HG03039 (cell line): ENCODE results near the gene FAM240B.

ENCODE experiments used
- ATAC-seq: cut with Tn5 transposase; IDR thresholded peaks from one replicate; pipeline ENCODE4 v1.9.1; 2021; ENCODE audit warnings: mild to moderate bottlenecking, moderate library complexity; ENCODE audit not compliant: unreplicated experiment

FAM240B gene

GRCh38 chr9:38720083-38720745 lies at the start of gene FAM240B:
FAM240B (minus strand) TSS chr9:38720133; CDS start chr9:38703999, 16,134 bp downstream.
- no peak for ATAC-seq

GRCh38 chr9:38768351-38768761 lies 48.4 kb upstream of the FAM240B start:
- no peak for ATAC-seq

- no peak for ATAC-seq
Measured at GRCh38 chr9:38765101-38765500, 45.2 kb upstream of the FAM240B start.

DNA sequence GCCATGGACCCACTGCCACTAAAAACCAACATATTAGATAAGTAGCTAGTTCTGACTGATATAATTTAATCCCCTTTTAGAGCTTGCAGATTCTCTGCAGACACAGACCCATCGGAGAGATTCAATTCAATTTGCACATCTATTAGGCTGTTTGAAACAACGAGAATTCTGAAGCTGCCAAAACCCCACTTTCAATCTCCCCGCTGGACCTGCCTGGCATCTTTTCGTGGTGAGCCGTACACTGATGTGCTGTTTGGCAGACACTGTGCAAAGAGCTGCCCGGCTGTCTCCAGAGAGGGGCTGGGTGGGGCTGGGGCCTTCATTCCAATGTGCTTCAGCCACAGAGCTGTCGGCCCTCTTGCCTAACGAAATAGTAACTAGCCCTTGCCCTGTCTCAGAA lies 42.1 kb upstream of the FAM240B start:
- ATAC-seq, result no peak

DNA sequence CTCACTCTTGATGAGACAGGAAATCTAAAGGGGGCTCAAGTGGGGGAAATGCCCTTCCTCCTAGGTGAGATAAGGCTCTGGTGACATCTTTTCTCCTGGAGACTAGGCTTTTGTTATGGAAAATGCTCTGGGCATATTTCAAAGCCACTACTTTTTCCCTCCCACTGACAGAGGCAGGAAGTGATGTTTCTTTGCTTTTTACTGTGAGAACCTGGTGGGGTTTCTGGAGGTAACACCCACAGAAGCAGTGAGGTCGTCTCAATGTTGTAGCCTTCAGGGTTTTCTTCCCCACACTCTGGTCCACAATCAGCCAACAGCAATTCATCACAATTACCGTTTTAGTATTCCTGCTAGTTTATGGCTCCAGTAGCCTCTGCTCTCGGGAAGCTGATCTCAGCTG lies 41.4 kb upstream of the FAM240B start:
- no peak for ATAC-seq

- no peak for ATAC-seq
Measured at GRCh38 chr9:38756702-38757101, 36.8 kb upstream of the FAM240B start.

- no peak for ATAC-seq
Measured at GRCh38 chr9:38747941-38748340, 28.0 kb upstream of the FAM240B start.

DNA sequence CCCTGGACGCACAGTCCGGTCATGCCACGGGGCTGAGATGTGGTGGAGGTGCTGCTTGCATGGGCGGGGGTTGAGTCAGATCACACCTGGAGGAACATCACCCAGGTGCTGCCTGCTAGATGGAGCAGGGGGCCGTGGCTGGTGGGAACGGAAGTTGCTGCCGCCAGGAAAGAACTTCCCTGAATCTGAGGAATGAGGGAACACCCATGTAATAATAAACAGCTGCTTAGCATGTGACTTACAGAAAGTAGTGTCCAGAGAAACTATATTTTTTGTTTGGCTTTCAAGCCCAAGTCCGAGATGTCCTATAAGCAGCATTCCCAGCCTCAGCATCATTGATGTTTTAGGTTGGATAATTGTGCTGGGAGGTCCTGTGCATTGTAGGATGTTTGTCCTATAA lies 27.1 kb upstream of the FAM240B start:
- ATAC-seq, result no peak

- ATAC-seq, result no peak
Measured at GRCh38 chr9:38746303-38746702, 26.4 kb upstream of the FAM240B start.

GRCh38 chr9:38744484-38744883 lies 24.6 kb upstream of the FAM240B start:
- ATAC-seq, result no peak

- ATAC-seq, result no peak
Measured at GRCh38 chr9:38737246-38737645, 17.3 kb upstream of the FAM240B start.

DNA sequence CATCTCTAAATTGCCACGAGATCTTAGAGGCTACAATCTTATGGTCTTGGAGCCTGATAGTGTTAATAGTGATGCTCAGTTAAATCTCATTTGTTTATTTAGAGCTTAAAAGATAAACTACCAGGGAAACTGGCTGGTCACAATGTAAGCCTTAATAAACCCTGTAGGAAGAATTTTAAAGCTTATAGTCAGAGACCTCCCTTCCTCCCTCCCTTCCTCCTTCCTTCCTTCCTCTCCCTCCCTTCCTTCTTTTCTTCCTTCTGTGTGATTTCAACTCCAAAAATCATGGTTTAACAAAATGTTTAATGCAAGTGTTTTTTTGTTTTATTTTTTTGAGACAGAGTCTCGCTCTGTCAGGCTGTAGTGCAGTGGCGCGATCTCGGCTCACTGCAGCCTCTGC lies 14.9 kb upstream of the FAM240B start:
- ATAC-seq, result no peak

DNA sequence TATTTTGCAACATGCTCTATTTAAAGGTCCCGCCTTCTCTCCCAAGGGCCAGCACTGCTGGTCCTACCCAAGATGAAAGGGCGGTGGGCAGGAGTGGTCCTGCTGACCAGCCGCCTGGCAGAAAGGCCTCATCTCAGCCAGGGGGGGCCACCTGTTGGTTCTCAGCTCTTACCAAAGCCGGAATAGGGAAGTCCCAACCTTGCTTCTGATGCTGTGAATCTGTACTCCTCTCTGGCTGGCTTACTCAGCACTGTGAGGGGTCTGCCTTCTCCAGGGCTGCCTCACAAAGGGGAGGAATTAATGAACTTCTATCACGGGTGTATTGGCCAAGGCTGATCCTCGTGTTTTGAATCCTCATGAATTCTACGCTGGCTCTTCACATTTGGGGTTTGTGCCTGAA lies 13.6 kb upstream of the FAM240B start:
- no peak for ATAC-seq

- no peak for ATAC-seq
Measured at GRCh38 chr9:38732885-38733284, 13.0 kb upstream of the FAM240B start.

- no peak for ATAC-seq
Measured at GRCh38 chr9:38727497-38728001, 7.6 kb upstream of the FAM240B start.

DNA sequence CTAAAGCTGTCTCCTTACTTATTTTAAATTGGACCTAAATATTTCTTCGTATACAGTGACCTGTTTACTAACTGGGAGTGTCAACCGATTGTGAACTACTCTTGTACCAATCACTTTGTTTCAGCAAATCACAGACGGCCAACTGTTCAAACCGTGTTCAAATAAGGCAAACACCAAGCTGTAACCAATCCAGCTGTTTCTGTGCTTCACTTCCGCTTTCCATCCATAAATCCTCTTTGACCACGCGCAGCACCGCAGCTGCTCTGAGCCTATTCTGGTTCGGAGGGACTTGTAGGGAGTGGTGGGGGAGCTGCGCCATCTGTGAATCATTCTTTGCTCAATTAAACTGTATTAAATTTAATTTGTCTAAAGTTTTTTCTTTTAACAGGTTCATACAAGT lies 4.8 kb upstream of the FAM240B start:
- ATAC-seq, result no peak

DNA sequence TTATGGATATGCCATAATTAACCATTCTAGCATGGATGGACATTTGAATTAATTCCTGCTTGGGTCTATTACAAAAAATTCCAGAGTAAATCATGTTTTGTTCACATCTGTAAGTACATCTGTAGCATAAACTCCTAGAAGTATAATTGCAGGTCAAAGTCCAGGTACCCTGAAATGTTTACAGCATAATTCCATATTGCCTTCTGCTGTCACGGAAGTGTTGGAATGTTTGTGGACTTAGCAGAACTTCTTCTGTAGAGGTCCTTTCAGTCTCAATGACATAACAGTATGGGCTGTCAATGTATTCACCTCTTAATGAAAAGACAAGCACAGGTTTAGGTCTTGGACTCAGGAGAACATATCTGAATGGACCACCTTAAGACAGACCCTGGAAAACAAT lies 1.8 kb downstream of the FAM240B start:
- no peak for ATAC-seq

GRCh38 chr9:38715684-38716083 lies 4.2 kb downstream of the FAM240B start:
- no peak for ATAC-seq

- no peak for ATAC-seq
Measured at GRCh38 chr9:38713426-38713825, 6.5 kb downstream of the FAM240B start.

DNA sequence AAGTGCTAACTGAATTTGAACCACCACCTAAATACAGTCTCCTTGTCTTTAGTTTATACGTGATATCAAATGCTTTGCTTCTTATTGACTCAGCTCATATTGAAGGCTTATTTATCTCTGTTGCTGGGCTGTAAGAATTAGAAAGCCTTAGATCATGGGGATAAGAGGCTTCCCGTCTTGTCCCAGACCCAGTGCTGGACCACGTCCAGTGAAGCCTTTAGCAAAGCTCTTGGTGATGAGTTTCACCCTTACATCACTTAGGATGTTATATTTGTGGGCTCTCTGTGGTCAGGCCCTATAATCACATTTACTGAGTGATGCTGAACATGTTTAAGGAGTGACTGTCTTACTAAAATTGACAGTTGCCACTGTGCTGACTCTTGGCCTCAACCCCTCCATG lies 11.2 kb downstream of the FAM240B start:
- no peak for ATAC-seq

- ATAC-seq, result no peak
Measured at GRCh38 chr9:38707885-38708637, 11.9 kb downstream of the FAM240B start.

- ATAC-seq, result no peak
Measured at GRCh38 chr9:38706493-38706892, 13.4 kb downstream of the FAM240B start.
